Aorta (tissue), 5 donors: ENCODE results near the gene CALCB. TPM values are rescaled to one million over a fixed set of nuclear protein-coding genes. Genes with fewer than 3 reads are reported as not detected.
A peak's percentile ranks its signal among the peaks of the same experiment; 100 is the strongest.

Experiments
- ATAC-seq: fragments of 200-7000 bp; cut with Tn5 transposase; one replicate; pipeline ENCODE4 v1.9.1; 2022; ENCODE audit warnings: moderate library complexity; ENCODE audit not compliant: low FRiP score
- DNase-seq, 2 donors: peaks; one replicate each; pipeline ENCODE4 v3.0.0-alpha.2; 2020
- H3K27ac ChIP-seq, 2 donors: one replicate each; pipeline ENCODE4 v1.5.1; 2013; ENCODE audit warnings: low read length in 2 of 2, mild to moderate bottlenecking in 2 of 2, moderate library complexity in 2 of 2, control low read depth in 1 of 2, inconsistent platforms in 1 of 2, low read depth in 1 of 2
- H3K27me3 ChIP-seq, 2 donors: one replicate each; pipeline ENCODE4 v1.6.1; 2013; ENCODE audit warnings: control low read depth in 1 of 2, low read length in 1 of 2, mild to moderate bottlenecking in 1 of 2, moderate library complexity in 1 of 2; ENCODE audit not compliant: insufficient read depth in 2 of 2, control insufficient read depth in 1 of 2
- H3K36me3 ChIP-seq, 2 donors: one replicate each; pipeline ENCODE4 v1.6.1; 2013; ENCODE audit warnings: control low read depth in 1 of 2, low read length in 1 of 2, mild to moderate bottlenecking in 1 of 2; ENCODE audit not compliant: insufficient read depth in 2 of 2, control insufficient read depth in 1 of 2
- H3K4me1 ChIP-seq, 2 donors: one replicate each; pipeline ENCODE4 v1.6.1; 2013; ENCODE audit warnings: low read length in 2 of 2, control low read depth in 1 of 2, mild to moderate bottlenecking in 1 of 2, moderate library complexity in 1 of 2; ENCODE audit not compliant: insufficient read depth in 2 of 2, control insufficient read depth in 1 of 2
- H3K4me3 ChIP-seq, 2 donors: one replicate each; pipeline ENCODE4 v1.5.1; 2013; ENCODE audit warnings: low read length in 2 of 2, control low read depth in 1 of 2, mild to moderate bottlenecking in 1 of 2
- H3K9me3 ChIP-seq: one replicate; pipeline ENCODE4 v1.6.1; 2013; ENCODE audit warnings: mild to moderate bottlenecking, low read length; ENCODE audit not compliant: control insufficient read depth
- WGBS, 2 donors: extraction: QIAGEN DNeasy Blood & Tissue Kit; methylation state at CpG; one replicate each; pipeline ENCODE4 v1.1.7; 2013; 5-methylcytosine and 5-hydroxymethylcytosine counted together
- intact Hi-C, 2 donors: fragments of 100-400 bp; cut with DNase I; formaldehyde crosslinking; loops; one replicate each; pipeline versions ENCODE4 v1.14.2 to v1.15.0; 2022
- polyA plus RNA-seq, 2 donors: library from polyadenylated mRNA; stranded (reverse); fragments of 200-250 nt; gene quantifications; one replicate each; pipeline ENCODE4 v1.2.3, GENCODE V29; 2013
- total RNA-seq, 2 donors: library from RNA; stranded (reverse); fragmentation: NEBNext Ultra II Directional; extraction: Animal tissue kit (Norgen Biotek cat#: 25700); gene quantifications; one replicate each; pipeline ENCODE4 v1.2.1, GENCODE V29; 2021
- donor health status: healthy with polysubstance abuse.
- donor health status: Bipolar disorder and iron deficiency.
- donor health status: DM: no; HTN: no; CAD: no.
- donor health status: DM: no; HTN: no; CAD: no.
- donor health status: DM: yes; HTN: yes; CAD: no.

CALCB gene
- total and polyA plus RNA-seq, 4 donors, result 0.15 to 0.16 TPM; not detected in 2

DNA sequence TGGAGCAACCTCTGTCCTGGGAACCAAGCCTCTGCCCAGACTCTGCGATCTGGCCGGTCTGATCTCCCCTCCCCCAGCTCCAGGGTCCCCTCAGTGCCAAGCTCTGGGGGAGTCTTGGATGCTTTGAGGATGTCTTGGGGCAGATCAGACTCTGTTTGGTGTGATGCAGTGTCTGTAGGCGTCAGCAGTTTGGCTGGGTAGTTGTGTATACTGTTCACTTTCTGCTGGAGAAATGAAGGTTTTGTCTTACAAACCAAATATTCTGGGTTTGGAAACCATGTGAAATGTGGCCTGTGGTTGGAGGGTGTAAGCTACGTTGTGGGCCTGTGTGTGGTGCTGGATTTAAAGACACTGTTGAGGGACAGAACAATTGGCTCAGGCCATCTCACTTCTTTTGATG, 46.0 kb downstream of the CALCB start:
- WGBS, 2 donors, result 81 to 88% methylated on average over 4 of the region's 4 CpGs
- no peak overlapping the region for H3K4me3 ChIP-seq
- no peaks in the 10 kb centered on the region for H3K4me1 ChIP-seq
- ATAC-seq (no peak), DNase-seq (no peak)
- intact Hi-C loops, result no loop called here
- H3K27me3 ChIP-seq, result no peaks in the 10 kb centered on the region
- H3K36me3 ChIP-seq, result no peaks in the 10 kb centered on the region
- no peak overlapping the region for H3K27ac ChIP-seq
- no peaks in the 10 kb centered on the region for H3K9me3 ChIP-seq

DNA sequence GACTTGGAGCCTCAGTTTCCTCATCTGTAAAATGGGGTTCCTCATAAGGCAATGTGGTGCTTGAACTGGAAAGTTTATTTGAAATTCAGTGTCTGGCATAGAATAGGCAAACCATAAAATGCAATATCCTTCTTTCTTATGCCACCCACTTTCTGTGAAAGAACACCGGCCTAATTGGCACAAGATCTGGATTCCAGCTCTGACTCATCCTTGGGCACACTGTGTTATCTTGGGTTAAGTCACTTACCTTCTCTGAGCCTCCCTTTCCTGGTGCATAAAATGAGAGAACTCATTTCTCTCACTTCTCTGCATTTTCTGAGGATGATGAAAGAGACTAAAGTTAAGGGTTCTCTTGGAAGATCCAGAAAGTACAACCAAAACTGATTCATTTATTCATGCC, 46.4 kb downstream of the CALCB start:
- Histone ChIP-seq H3K27me3 (no peaks in the 10 kb centered on the region), H3K4me1 (no peaks in the 10 kb centered on the region), H3K36me3 (no peaks in the 10 kb centered on the region), H3K27ac (no peak overlapping the region), H3K9me3 (no peaks in the 10 kb centered on the region), H3K4me3 (no peak overlapping the region)
- DNase-seq (no peak), ATAC-seq (no peak)
- WGBS, 2 donors, result 7 to 19% methylated on average over 1 of the region's 1 CpG
- intact Hi-C loops, result no loop called here

GRCh38 chr11:15123849-15124248, 50.5 kb downstream of the CALCB start:
- Histone ChIP-seq H3K27ac (no peak overlapping the region), H3K27me3 (no peaks in the 10 kb centered on the region), H3K36me3 (no peaks in the 10 kb centered on the region), H3K9me3 (no peaks in the 10 kb centered on the region), H3K4me3 (no peak overlapping the region), H3K4me1 (peaks cover 0 to 7% of the 10 kb centered on the region in 2 donors)
- intact Hi-C loops, result no loop called here
- 65 to 71% methylated on average over 1 of the region's 1 CpG for WGBS, 2 donors
- DNase-seq, result no peak
- ATAC-seq, result no peak

DNA sequence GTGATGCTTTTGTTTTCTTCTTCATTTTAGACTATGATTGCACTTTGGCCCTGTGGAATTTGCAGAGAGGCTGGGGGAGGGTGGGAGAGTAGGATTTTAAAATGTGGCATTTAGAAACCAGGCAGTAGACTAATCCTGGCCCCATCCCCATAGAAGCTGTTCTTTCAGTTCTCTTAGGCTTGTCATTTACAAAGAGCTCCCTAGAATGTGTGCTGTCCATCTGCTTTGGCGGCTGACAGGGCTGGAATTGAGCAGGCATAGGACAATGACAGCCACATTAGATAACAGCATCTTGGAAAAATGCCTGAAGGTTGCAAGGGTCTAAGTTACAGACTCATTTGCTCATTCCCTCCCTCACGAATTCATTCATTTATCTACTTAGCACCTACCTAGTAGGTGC, 51.1 kb downstream of the CALCB start:
- intact Hi-C loops, result no loop called here
- Histone ChIP-seq H3K9me3 (no peaks in the 10 kb centered on the region), H3K36me3 (no peaks in the 10 kb centered on the region), H3K27me3 (no peaks in the 10 kb centered on the region), H3K4me1 (peaks cover 0 to 7% of the 10 kb centered on the region in 2 donors), H3K27ac (no peak overlapping the region), H3K4me3 (no peak overlapping the region)
- ATAC-seq (no peak), DNase-seq (no peak)
- 87 to 92% methylated on average over 2 of the region's 2 CpGs for WGBS, 2 donors

GRCh38 chr11:15127341-15127740, 53.9 kb downstream of the CALCB start:
- H3K4me3 ChIP-seq, result no peak overlapping the region
- no peak for DNase-seq
- no peaks in the 10 kb centered on the region for H3K9me3 ChIP-seq
- no peaks in the 10 kb centered on the region for H3K27me3 ChIP-seq
- no peaks in the 10 kb centered on the region for H3K36me3 ChIP-seq
- no peak overlapping the region for H3K27ac ChIP-seq
- H3K4me1 ChIP-seq, result peaks cover 0 to 7% of the 10 kb centered on the region in 2 donors
- ATAC-seq, result peak; percentile 51
- intact Hi-C loops, result no loop called here
- 40 to 41% methylated on average over 6 of the region's 6 CpGs for WGBS, 2 donors

Other genes starting within 250 kb of the CALCB start
- 10 to 100 TPM; 23.1 to 26.2 TPM for gene CYP2R1, start 181.4 kb upstream of the CALCB start, total RNA-seq
- gene CYP2R1, start 181.4 kb upstream of the CALCB start, polyA plus RNA-seq, result 10 to 100 TPM; 13.3 to 43.4 TPM
- under 1 TPM in 1 of 2 donors, not detected in 1; 0.97 TPM for gene CALCA, start 101.2 kb upstream of the CALCB start, total RNA-seq
- 1 to 10 TPM in 1 of 2 donors, under 1 TPM in 1; 0.88 to 1.6 TPM for gene CALCA, start 101.2 kb upstream of the CALCB start, polyA plus RNA-seq
- gene INSC, start 41.3 kb downstream of the CALCB start, total RNA-seq, result 1 to 10 TPM; 1.1 to 1.3 TPM
- under 1 TPM; 0.63 to 0.95 TPM for gene INSC, start 41.3 kb downstream of the CALCB start, polyA plus RNA-seq